HL-60 (cell line): ENCODE results near the gene PCDHAC2.

ENCODE experiments used
- GABPA ChIP-seq: IDR thresholded peaks from 2 replicates; pipeline ENCODE4 v1.6.1; 2012; ENCODE audit warnings: low read depth
- POLR2AphosphoS5 ChIP-seq: IDR thresholded peaks from 2 replicates; pipeline ENCODE4 v1.6.1; 2012; ENCODE audit warnings: low read depth
- SPI1 ChIP-seq: IDR thresholded peaks from 2 replicates; pipeline ENCODE4 v1.6.1; 2012; ENCODE audit warnings: low read depth, mild to moderate bottlenecking, borderline replicate concordance
- TF ChIP-seq, protein P1 (sequence below): IDR thresholded peaks from one replicate; pipeline ENCODE4 v1.5.1; 2011; ENCODE audit warnings: low read length, control low read depth, inconsistent platforms; ENCODE audit not compliant: insufficient read depth
- TF ChIP-seq, protein P2 (sequence below): IDR thresholded peaks from 2 replicates; pipeline ENCODE4 v1.6.1; 2012; ENCODE audit warnings: low read depth; ENCODE audit not compliant: insufficient replicate concordance

DNA sequence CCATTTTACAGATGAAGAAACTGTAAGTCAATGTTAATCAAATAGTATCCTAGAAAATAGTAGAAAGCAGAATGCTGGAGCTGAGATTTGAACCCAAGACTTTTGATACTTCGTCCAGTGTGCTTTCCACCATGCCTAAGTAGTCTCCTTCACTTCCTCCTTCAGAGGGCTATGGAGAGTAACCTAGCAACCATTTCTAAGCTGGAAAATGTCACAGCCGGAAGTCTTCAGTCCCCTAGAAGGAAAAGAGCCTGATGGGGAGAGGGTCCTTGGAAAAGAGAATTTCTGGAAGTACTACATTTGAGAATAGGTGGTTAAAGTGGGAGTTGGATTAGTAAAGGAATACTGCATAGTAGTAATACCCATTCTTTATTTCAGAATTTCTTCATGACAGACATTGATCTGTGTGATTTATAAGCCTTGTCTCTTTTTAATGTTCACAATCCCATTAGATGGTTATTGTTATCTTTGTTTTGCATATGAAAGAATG, 32.7 kb downstream of the PCDHAC2 start:
- TF ChIP-seq, protein P1, sequence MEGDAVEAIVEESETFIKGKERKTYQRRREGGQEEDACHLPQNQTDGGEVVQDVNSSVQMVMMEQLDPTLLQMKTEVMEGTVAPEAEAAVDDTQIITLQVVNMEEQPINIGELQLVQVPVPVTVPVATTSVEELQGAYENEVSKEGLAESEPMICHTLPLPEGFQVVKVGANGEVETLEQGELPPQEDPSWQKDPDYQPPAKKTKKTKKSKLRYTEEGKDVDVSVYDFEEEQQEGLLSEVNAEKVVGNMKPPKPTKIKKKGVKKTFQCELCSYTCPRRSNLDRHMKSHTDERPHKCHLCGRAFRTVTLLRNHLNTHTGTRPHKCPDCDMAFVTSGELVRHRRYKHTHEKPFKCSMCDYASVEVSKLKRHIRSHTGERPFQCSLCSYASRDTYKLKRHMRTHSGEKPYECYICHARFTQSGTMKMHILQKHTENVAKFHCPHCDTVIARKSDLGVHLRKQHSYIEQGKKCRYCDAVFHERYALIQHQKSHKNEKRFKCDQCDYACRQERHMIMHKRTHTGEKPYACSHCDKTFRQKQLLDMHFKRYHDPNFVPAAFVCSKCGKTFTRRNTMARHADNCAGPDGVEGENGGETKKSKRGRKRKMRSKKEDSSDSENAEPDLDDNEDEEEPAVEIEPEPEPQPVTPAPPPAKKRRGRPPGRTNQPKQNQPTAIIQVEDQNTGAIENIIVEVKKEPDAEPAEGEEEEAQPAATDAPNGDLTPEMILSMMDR: no peak
- TF ChIP-seq, protein P2, sequence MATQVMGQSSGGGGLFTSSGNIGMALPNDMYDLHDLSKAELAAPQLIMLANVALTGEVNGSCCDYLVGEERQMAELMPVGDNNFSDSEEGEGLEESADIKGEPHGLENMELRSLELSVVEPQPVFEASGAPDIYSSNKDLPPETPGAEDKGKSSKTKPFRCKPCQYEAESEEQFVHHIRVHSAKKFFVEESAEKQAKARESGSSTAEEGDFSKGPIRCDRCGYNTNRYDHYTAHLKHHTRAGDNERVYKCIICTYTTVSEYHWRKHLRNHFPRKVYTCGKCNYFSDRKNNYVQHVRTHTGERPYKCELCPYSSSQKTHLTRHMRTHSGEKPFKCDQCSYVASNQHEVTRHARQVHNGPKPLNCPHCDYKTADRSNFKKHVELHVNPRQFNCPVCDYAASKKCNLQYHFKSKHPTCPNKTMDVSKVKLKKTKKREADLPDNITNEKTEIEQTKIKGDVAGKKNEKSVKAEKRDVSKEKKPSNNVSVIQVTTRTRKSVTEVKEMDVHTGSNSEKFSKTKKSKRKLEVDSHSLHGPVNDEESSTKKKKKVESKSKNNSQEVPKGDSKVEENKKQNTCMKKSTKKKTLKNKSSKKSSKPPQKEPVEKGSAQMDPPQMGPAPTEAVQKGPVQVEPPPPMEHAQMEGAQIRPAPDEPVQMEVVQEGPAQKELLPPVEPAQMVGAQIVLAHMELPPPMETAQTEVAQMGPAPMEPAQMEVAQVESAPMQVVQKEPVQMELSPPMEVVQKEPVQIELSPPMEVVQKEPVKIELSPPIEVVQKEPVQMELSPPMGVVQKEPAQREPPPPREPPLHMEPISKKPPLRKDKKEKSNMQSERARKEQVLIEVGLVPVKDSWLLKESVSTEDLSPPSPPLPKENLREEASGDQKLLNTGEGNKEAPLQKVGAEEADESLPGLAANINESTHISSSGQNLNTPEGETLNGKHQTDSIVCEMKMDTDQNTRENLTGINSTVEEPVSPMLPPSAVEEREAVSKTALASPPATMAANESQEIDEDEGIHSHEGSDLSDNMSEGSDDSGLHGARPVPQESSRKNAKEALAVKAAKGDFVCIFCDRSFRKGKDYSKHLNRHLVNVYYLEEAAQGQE: no peak
- TF ChIP-seq POLR2AphosphoS5: no peak
- TF ChIP-seq SPI1: no peak
- TF ChIP-seq GABPA: no peak
